ENCODE data around the gene FAM3A.

The FAM3A gene

DNA sequence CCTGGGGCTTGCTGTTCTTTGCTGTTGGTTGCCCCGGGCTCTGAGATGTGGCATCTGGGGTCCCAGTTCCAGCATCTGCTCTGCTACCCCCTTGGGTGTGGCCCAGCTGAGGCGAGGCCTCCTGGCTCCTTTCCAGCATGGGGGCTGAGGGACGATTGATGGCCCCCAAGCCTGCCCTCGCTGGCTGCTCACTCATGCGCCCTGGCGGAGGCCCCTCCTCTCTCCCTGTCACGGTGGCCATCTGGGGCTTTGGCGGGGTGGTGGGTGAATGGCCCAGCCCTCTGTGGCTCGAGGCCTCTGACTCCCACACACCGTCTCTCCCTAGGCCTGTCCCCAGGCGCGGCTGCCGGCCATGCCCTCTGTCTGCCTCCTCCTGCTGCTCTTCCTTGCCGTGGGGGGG lies 56.2 kb downstream of the FAM3A start:
- DNase-seq = peak; percentile 34

DNA sequence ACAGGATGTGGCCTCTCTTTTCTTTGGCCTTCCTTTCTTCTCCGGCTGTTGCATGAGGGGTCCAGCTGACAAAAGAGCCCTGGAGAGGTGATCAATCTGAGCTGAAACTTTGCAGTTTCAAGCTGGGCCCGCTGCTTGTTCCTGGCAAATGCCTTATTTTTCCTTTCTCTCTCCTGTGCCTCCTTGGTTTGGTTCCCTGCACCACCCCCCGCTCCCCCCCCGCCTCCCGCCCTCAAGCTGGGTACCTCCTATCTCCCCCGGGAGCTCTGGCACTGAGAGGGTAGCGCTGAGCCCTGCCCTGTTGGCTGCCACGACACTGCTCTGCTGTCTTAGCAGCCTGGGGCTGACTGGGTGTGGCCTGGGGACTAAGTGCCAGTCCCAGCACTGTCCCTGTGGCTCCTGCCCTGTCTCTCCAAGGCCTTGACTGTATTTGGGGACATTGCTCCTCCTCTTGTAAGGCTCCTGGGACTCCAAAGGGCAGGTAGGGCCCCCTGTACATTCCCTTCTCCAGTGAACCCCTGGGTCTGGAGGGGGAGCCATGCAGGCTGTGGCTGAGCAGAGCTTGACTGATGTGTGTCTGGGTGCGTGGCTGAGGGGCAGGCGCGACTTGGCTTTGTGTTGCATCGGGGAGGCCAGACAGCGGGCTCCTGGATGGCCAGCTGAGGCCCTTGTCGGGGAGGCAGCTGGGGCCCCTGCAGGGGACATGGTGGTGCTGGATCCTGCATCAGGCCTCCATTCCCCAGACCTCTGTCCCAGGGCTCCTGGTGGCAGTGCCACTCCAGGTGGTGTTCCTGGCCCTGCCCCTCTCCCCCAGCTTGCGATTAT lies 56.9 kb downstream of the FAM3A start:
- peak; percentile 20 for DNase-seq

DNA sequence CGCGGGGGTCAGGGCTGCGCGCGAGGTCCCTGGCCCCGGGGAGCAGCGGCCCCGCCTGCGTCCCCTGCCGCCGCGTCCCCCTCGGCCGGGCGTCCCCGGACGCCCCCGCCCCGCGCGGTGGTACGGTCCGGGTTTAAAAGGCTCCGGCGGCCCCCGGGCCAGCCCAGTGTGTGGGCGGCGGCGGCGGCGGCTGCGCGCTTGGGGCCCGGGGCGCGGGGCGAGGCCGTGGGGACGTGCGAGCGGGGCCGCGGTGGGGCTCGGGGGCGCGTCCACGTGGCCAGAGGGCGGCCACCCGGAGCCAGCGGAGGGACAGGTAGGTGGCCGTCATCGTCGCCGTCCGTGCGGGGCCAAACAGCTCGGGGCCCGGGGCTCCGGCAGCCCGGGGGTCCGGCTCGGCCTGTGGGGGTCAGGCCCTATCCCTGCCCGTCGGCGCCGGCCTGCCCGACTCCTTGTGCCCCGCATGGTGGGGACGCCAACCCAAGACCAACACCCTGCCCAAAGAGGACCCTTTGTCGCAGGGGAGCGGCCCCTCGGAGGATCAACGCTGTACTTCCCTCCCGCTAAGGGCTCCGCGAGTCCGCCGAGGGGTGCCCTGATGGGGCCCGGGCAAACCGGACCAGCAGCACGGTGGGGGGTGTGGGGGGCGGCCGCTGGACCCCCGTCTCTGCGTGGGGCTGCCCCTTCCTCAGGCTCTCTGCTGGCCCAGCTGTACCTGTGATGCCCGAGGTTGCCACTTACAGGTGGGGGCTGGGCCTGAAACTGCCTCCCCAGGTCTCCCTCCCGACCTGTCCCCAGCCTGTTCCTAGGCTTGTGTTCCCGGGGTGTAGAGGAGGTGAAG lies 57.7 kb downstream of the FAM3A start, which contains the start of gene PLXNA3:
TSS of gene PLXNA3 (plus strand) at position 166 of the 838 bp plus-strand sequence. CDS start 1,903 bp downstream, outside the sequence.
- peak; percentile 47 for DNase-seq

DNA sequence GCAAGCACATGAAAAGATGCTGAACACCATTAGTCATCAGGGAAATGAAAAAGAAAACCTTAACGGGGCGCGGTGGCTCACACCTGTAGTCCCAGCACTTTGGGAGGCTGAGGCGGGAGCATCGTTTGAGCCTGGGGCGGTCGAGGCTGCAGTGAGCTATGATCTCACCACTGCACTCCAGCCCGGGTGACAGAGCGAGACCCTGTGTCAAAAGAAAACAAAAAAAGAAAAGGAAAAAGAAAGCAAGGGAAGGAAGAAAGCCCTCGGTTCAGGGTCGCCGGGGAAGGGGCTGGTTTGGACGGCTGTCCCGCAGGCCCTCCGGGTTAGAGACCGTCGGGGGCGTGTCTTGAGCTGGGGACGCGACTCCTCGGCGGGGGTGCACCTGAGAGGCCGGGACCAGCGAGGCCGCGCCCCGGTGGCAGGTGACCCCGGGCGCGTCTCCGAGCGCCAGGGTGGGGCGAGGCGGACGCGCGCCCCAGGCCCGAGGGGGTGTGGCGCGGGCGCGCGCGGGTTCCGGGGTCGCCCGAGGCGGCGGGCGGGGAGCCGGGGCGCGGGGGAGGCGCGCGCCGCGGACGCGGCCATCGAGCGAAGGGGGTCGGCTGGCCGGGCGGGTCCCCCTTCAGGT lies 58.4 kb downstream of the FAM3A start:
- peak; percentile 57 for DNase-seq
